ENCODE measurements around the gene TUBG2.
"Not testable (repeated sequence)": the region's sequence is repeated elsewhere in the genome, so short reads cannot be mapped to it uniquely, and the experiment has no call there.

The TUBG2 gene

DNA sequence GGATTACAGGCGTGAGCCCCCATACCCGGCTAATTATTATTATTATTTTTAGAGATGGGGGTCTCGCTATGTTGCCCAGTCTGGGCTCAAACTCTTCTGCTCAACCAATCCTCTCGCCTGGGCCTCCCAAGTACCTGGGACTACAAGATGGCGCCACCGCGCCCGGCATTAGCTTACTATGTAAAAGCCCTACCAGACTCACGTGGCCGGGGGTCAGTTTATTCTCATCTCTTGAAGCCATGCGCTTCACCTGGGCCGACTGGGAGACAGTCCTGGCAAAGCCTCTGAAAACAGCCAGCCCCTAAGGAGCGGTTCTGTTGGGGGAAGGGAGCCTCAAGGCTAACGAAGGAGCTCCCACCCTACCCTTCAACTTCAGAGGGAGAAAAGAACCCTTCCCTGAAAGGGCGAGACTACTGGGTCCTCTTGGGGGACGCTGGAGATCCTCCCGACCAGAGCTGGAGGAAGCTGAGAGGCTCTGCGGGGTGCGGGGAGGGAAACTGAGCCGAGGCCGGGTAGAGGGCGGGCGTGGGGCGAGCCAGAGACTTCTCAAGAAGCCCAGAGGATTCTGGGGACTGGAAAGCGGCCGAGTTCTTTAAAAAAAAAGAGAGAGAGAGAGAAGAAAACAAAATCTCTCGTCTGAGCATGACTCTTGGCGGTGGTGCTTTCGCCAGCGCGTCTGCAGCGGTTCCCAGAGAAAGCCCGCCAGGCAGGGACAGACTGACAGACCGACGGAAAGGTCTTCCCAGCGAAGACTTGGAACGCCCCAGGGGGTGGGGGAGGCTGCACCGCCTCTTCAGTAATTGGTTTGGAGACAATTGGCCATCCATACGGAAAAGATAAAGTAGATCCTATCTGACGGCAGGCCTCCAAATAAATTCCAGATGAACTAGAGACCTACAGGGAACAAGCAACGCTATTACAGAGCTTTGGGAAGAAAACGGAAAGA lies 5.6 kb upstream of the TUBG2 start:
- no peak for DNase-seq (ENCODE audit: low read depth in 2 of 2, low spot score in 1 of 2)

DNA sequence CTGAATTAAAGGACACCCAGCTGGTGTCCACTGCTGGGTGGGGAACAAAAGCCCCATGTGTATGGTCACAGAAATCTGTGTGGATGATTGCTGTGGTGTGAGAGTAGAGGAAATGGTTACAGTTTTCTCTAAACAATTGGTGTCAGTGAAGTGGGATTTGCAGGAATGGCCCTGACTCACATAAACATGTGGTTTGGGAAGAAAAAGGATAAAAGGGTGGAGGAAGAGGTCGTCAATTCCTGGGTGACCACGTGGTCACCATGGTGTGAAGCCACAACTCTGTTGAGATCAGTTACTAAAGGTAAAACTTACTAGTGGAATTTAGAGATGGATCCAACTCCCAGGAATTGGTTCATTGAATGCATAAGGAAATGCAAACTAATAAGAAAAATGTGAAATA lies 3.6 kb upstream of the TUBG2 start:
- no peak for DNase-seq (ENCODE audit: low read depth in 2 of 2, low spot score in 1 of 2)

GRCh38 chr17:42657824-42658588 lies 1.1 kb upstream of the TUBG2 start:
- DNase-seq (ENCODE audit: low read depth in 2 of 2, low spot score in 1 of 2), result no peak

GRCh38 chr17:42659932-42660274 lies 819 bp downstream of the TUBG2 start:
- not testable (repeated sequence) for DNase-seq (ENCODE audit: low read depth in 2 of 2, low spot score in 1 of 2)

GRCh38 chr17:42660692-42661345 lies 1.7 kb downstream of the TUBG2 start:
- DNase-seq (ENCODE audit: low read depth in 2 of 2, low spot score in 1 of 2), result no peak

GRCh38 chr17:42665581-42666001 lies 6.5 kb downstream of the TUBG2 start:
- DNase-seq (ENCODE audit: low read depth in 2 of 2, low spot score in 1 of 2), result no peak

DNA sequence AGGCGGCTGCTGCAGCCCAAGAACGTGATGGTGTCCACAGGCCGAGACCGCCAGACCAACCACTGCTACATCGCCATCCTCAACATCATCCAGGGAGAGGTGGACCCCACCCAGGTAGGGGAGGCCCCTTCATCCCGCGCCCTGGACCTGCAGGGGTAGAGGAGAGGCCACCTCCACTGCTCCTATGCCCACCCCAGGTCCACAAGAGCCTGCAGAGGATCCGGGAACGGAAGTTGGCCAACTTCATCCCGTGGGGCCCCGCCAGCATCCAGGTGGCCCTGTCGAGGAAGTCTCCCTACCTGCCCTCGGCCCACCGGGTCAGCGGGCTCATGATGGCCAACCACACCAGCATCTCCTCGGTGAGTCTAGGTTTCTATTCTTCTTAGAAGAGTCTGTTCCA lies 7.0 kb downstream of the TUBG2 start:
- not testable (repeated sequence) for DNase-seq (ENCODE audit: low read depth in 2 of 2, low spot score in 1 of 2)

- no peak for DNase-seq (ENCODE audit: low read depth in 2 of 2, low spot score in 1 of 2)
Measured at GRCh38 chr17:42667088-42667951, 8.2 kb downstream of the TUBG2 start.

- no peak for DNase-seq (ENCODE audit: low read depth in 2 of 2, low spot score in 1 of 2)
Measured at GRCh38 chr17:42669705-42669976, 10.6 kb downstream of the TUBG2 start.

DNA sequence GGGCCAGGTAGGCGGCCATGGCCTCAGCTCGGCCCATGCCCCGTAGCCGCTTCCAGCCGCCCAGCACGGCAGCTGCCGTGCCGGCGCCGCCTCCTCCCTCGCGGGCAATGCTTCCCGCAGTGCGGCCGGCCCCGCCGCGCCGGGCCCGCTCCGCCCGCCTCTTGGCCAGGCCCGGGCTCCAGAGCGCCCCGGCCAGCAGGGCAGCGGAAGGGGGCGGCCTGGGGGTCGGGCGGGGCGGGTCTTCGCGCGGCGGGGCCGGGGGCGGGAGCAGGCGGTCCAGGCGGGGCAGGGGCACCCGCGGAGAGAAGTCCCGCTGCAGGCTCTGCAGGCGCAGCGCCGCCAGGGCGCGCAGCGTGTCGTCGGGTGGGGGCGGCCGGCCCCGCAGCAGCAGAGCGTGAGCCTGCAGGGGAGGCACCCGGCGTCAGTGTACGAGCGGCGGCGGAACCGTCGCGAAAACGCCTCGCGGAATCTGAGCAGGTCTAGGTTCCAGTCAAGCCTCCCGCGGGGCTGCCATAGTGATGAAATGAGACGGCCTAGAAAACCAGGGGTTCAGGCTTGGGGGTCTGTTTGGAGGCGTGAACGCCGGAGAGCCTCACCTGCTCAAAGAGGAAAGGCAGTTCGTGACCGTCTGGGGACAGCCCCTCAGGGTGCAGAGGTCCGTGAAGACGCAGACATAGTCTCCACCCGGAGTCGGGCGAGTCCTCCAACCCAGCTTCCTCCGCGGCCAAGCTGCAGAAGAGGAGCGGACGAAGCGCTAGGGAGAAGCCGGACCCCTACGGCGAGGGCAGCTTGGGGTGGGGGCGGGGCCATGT lies 11.1 kb downstream of the TUBG2 start:
- DNase-seq (ENCODE audit: low read depth in 2 of 2, low spot score in 1 of 2), result no peak

DNA sequence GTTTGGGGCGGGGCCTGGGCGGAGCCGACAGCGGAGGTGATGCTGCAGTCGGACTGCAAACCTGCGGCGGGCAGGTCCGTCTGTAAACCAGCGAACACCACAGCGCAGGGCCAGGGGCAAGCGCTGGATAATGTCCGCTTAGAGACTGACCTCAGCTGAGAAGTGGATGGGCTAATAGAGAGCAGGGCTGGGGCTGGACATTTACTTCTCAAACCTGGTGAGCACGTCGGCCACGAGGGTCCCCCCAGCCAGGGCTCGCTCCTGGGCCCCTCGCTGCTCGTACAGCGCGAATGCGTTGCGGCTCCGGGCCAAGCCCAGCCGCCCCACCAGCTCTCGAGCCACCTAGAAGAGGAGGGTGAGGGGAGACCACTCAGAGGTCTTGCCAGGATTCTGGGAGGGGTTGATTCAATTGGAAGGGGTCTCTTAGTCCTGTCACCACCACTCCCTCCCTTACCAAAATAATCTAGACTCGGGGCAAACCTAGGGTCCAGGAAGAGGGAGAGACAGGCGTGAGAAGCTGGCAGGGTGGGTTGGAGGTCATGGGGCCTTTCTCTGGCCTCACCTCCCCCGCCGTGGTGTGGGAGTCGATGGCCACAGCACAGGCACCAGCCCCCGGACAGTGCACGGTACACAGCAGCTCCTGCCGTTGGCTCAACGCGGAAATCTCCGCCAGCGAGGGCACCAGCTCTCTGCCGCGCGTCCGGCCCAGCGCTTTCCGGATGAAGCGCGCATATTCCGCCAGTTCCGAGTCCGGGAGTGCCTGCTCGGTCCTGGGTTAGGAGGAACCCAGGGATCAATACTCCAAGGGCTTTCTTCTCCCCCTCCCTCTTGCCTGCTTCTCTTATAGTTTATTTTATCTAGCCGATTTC lies 11.9 kb downstream of the TUBG2 start:
- DNase-seq (ENCODE audit: low read depth in 2 of 2, low spot score in 1 of 2), result no peak

DNA sequence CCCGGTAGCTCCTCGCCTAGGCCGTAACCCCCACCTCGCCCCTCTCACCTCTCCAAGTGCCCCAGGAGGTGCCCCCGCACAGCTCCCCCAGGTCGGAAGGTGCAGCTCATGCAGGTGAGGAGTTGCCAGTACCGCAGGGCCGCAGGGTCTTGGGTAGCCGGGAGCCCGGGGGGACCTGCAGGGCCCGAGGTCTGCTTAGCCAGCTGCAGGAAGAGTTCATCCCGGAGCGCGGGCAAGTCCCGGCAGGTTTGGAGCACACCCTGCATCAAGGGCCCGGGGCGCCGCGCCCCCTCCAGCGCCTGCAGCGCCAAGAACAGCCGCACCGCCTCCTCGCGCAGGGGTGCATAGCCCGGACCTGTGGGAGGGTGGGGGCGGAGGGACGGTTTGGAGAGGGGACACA lies 13.0 kb downstream of the TUBG2 start:
- DNase-seq (ENCODE audit: low read depth in 2 of 2, low spot score in 1 of 2), result no peak

- DNase-seq (ENCODE audit: low read depth in 2 of 2, low spot score in 1 of 2), result no peak
Measured at GRCh38 chr17:42673266-42673884, 14.3 kb downstream of the TUBG2 start.

DNA sequence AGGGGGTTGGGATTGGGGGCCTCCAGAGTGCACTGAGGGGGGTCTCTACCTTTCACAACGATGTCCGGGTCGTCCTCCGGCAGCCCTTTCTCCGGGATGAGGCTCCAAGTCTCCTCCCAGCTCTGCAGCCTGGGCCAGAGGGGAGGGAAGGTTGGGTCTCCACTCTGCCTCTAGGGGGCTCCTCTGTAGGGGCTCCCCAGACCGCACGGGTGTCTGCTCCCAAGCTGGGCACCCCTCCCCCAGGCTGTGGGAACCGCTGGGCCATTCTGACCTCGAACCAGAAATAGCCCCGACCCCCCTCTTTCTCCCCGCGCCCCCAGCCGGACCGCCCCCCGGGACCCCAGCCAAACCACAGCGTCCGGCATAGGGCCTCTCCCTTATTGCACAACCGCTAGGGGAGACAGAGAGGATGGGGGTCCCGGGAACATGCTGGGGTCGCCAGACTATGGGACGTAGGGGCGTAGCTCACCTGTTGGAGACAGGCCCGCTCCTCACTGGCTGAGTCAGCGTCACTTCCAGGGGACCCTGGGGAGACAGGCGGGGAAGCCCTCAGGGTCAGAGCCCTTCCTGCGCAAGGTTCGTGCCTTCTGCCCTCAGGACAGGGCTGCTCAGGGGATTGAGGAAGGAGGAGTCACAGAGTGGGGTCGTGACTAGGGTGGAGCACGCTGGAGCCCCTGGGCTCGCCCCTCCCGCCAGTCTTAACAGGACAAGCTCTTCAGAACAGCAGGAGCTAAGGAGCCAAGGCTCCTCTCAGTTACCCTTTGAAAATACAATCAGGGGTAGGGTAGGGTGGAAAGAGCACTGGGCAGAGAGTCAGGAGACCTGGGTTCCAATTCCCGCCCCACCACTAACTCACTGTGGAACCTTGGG lies 15.0 kb downstream of the TUBG2 start:
- DNase-seq (ENCODE audit: low read depth in 2 of 2, low spot score in 1 of 2), result no peak

GRCh38 chr17:42674755-42675347 lies 15.8 kb downstream of the TUBG2 start:
- DNase-seq (ENCODE audit: low read depth in 2 of 2, low spot score in 1 of 2), result no peak

GRCh38 chr17:42675348-42675964 lies 16.4 kb downstream of the TUBG2 start:
- no peak for DNase-seq (ENCODE audit: low read depth in 2 of 2, low spot score in 1 of 2)

DNA sequence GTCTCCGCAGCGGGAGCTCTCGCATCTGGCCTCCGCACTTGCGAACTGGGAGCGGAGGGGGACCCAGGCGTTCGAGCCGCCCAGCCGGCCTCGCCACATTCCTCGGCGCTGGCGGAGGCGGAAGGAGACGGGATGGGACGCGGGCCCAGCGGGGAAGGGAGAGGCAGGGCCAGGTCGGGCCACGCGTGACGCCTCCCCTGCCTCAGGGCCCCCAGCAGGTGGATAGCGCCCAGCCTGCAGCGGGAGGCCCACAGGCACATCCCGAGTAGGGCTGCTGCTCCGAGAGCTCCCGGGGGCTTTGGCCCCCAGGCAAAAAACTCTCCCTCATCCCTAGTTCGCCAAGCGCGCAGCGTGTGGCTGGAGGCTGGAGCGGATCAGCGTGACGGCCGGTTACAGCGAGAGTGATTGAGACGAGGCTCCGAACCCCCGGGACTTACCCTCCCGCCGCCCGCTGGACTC lies 16.9 kb downstream of the TUBG2 start:
- no peak for DNase-seq (ENCODE audit: low read depth in 2 of 2, low spot score in 1 of 2)

Data from stimulated activated CD8-positive, alpha-beta memory T cell treated with anti-CD3 and anti-CD28 coated beads, Interleukin-4, amount 100 ng/mL, for 1 hour (primary cell).